ENCODE data around the gene COQ7. TPM values are rescaled to one million over a fixed set of nuclear protein-coding genes. Genes with fewer than 3 reads are reported as not detected.

The COQ7 gene
- total RNA-seq, 2 donors from 2014 or later = 31.1 to 32.4 TPM

GRCh38 chr16:19062706-19063105 lies 4.7 kb upstream of the COQ7 start:
- Histone ChIP-seq H3K27ac (no peak overlapping the region), H3K4me1 (replicated peaks) (no peaks in the 10 kb centered on the region), H3K36me3 (no peaks in the 10 kb centered on the region), H3K9me3 (no peaks in the 10 kb centered on the region), H3K4me3 (no peak overlapping the region), H3K27me3 (replicated peaks; ENCODE audit: insufficient read depth) (no peaks in the 10 kb centered on the region)
- no peak for TF ChIP-seq POLR2AphosphoS5 (IDR thresholded peaks at IDR 0.05)
- TF ChIP-seq, protein P1, sequence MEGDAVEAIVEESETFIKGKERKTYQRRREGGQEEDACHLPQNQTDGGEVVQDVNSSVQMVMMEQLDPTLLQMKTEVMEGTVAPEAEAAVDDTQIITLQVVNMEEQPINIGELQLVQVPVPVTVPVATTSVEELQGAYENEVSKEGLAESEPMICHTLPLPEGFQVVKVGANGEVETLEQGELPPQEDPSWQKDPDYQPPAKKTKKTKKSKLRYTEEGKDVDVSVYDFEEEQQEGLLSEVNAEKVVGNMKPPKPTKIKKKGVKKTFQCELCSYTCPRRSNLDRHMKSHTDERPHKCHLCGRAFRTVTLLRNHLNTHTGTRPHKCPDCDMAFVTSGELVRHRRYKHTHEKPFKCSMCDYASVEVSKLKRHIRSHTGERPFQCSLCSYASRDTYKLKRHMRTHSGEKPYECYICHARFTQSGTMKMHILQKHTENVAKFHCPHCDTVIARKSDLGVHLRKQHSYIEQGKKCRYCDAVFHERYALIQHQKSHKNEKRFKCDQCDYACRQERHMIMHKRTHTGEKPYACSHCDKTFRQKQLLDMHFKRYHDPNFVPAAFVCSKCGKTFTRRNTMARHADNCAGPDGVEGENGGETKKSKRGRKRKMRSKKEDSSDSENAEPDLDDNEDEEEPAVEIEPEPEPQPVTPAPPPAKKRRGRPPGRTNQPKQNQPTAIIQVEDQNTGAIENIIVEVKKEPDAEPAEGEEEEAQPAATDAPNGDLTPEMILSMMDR (IDR thresholded peaks at IDR 0.05) = no peak
- no peak for TF ChIP-seq POLR2A (IDR thresholded peaks at IDR 0.05)
- DNase-seq (ENCODE audit: low spot score) = no peak
- intact Hi-C loops (cut with DNase I) = no loop called here
- WGBS = 77% methylated on average over 4 of the region's 4 CpGs

GRCh38 chr16:19066988-19067348 lies 446 bp upstream of the COQ7 start:
- Histone ChIP-seq H3K4me1 (replicated peaks) (no peaks in the 10 kb centered on the region), H3K9me3 (no peaks in the 10 kb centered on the region), H3K27me3 (replicated peaks; ENCODE audit: insufficient read depth) (no peaks in the 10 kb centered on the region), H3K36me3 (no peaks in the 10 kb centered on the region), H3K4me3 (peak overlapping the region; percentile 69 to 73), H3K27ac (peak overlapping the region; percentile 99 to 100)
- WGBS = 52% methylated on average over 9 of the region's 9 CpGs
- no peak for DNase-seq (ENCODE audit: low spot score)
- intact Hi-C loops (cut with DNase I) = loop anchor here (5.0 kb wide), 1 partner anchor 455 kb away; the partner anchor contains the start of genes CCP110 and GDE1
- no peak for TF ChIP-seq POLR2A (IDR thresholded peaks at IDR 0.05)
- no peak for TF ChIP-seq POLR2AphosphoS5 (IDR thresholded peaks at IDR 0.05)
- TF ChIP-seq, protein P1 (IDR thresholded peaks at IDR 0.05) = no peak

DNA sequence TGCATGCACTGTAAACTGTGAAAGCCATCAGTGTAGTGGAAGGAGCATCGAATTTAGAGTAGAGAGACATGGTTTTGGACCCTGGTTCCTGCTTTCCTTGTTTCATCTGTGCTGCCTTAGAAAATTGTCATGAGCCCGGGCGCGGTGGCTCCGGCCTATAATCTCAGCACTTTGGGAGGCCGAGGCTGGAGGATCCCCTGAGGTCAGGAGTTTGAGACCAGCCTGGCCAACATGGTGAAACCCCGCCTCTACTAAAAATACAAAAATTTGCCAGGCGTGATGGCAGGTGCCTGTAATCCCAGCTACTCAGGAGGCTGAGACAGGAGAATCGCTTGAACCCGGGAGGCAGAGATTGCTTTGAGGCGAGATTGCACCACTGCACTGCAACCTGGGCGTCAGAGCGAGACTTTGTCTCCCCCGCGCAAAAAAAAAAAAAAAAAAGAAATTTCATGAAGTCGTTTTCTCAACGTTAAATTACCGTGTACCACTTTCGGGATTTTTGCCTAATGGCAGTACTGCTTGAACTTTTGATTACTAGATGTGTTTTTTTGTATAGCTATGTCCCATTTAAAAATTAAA lies 912 bp downstream of the COQ7 start:
- DNase-seq (ENCODE audit: low spot score) = no peak
- Histone ChIP-seq H3K27ac (peak overlapping the region; percentile 99 to 100), H3K36me3 (no peaks in the 10 kb centered on the region), H3K4me3 (peak overlapping the region; percentile 69 to 73), H3K9me3 (no peaks in the 10 kb centered on the region), H3K27me3 (replicated peaks; ENCODE audit: insufficient read depth) (no peaks in the 10 kb centered on the region), H3K4me1 (replicated peaks) (no peaks in the 10 kb centered on the region)
- intact Hi-C loops (cut with DNase I) = loop anchor here (5.0 kb wide), 1 partner anchor 454 kb away; the partner anchor contains the start of genes CCP110 and GDE1
- TF ChIP-seq, protein P1 (IDR thresholded peaks at IDR 0.05) = no peak
- TF ChIP-seq POLR2AphosphoS5 (IDR thresholded peaks at IDR 0.05) (no peak), POLR2A (IDR thresholded peaks at IDR 0.05) (no peak)
- 36% methylated on average over 19 of the region's 19 CpGs for WGBS

GRCh38 chr16:19071811-19072777 lies 4.7 kb downstream of the COQ7 start:
- Histone ChIP-seq H3K4me3 (no peak overlapping the region), H3K4me1 (replicated peaks) (no peaks in the 10 kb centered on the region), H3K27ac (no peak overlapping the region), H3K9me3 (no peaks in the 10 kb centered on the region), H3K36me3 (no peaks in the 10 kb centered on the region), H3K27me3 (replicated peaks; ENCODE audit: insufficient read depth) (no peaks in the 10 kb centered on the region)
- TF ChIP-seq POLR2A (IDR thresholded peaks at IDR 0.05) (no peak), POLR2AphosphoS5 (IDR thresholded peaks at IDR 0.05) (peak; percentile 10)
- TF ChIP-seq, protein P1 (IDR thresholded peaks at IDR 0.05) = peak in 3 of 4 experiments; percentile 56 to 67 (median 57)
- intact Hi-C loops (cut with DNase I) = loop anchor here (5.0 kb wide), 2 partner anchors 40 to 90 kb away; partner anchors contain the start of genes ITPRIPL2 and TMC7
- WGBS = 80% methylated on average over 21 of the region's 21 CpGs
- peak; percentile 46 for DNase-seq (ENCODE audit: low spot score)

All from prostate gland (tissue), 2 donors.